ENCODE measurements around the gene RUNX2. TPM values are rescaled to one million over a fixed set of nuclear protein-coding genes. Genes with fewer than 3 reads are reported as not detected.

The RUNX2 gene
- total and polyA plus RNA-seq, 2 experiments from 2014 or later: 0.66 to 1.7 TPM

DNA sequence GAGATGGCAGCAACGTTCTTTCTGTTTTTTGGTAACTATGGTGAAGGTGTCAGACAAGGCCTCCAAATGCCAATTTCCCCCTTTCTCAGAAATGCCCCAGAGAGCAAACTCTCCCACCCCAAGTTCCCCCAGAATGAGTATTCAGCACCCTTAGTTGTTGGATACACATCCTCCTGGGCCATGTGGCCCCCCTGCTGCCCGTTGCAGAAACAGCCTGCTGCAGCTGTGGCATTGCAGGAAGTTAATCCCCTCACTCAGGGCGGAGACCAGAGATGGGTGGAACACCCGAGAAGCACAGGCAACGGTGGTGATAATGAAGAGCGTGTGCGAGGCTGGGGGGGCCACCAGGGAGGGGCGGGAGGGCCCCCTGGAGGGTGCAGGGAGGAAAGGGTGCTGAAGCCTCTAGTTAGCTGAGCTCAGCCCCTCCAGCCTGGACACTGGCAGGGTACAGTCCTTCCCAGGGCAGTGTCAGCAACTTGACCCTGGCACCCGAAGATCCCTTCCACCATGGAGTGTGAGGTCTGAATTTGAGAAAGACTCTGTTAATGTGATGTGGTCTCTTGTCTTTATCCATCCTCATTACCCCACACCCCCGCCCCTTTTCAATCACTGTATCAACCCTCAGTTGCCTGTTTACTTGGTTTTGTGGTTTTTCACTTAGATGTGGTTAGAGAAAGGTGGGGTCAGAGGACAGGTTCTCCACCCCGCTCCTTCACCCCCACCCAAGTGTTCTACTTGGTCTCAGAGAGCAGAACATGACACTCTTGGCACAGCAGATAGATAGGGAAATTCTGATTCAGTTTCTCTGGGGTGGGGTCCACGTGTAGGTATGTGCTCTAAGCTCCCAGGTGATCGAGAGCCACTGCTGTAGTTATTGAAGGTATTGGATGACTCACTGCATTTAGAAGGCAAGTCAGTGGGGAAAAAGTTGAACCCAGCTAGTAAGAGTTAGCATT, 258.4 kb downstream of the RUNX2 start:
- H2AFZ ChIP-seq: no peak overlapping the region
- no peaks in the 10 kb centered on the region for H3K36me3 Mint-ChIP-seq (ENCODE audit: low read depth)
- H3K9me3 Mint-ChIP-seq: peaks cover 4% of the 10 kb centered on the region; the same call in 1 of the 3 replicates
- no peaks in the 10 kb centered on the region for H3K27me3 Mint-ChIP-seq (ENCODE audit: insufficient read depth, low read depth, poor library complexity)
- DNase-seq (ENCODE audit: low spot score) (no peak), ATAC-seq (no peak)
- no peaks in the 10 kb centered on the region for H3F3A ChIP-seq (replicated peaks; ENCODE audit: low read depth)
- TF ChIP-seq, protein P1, sequence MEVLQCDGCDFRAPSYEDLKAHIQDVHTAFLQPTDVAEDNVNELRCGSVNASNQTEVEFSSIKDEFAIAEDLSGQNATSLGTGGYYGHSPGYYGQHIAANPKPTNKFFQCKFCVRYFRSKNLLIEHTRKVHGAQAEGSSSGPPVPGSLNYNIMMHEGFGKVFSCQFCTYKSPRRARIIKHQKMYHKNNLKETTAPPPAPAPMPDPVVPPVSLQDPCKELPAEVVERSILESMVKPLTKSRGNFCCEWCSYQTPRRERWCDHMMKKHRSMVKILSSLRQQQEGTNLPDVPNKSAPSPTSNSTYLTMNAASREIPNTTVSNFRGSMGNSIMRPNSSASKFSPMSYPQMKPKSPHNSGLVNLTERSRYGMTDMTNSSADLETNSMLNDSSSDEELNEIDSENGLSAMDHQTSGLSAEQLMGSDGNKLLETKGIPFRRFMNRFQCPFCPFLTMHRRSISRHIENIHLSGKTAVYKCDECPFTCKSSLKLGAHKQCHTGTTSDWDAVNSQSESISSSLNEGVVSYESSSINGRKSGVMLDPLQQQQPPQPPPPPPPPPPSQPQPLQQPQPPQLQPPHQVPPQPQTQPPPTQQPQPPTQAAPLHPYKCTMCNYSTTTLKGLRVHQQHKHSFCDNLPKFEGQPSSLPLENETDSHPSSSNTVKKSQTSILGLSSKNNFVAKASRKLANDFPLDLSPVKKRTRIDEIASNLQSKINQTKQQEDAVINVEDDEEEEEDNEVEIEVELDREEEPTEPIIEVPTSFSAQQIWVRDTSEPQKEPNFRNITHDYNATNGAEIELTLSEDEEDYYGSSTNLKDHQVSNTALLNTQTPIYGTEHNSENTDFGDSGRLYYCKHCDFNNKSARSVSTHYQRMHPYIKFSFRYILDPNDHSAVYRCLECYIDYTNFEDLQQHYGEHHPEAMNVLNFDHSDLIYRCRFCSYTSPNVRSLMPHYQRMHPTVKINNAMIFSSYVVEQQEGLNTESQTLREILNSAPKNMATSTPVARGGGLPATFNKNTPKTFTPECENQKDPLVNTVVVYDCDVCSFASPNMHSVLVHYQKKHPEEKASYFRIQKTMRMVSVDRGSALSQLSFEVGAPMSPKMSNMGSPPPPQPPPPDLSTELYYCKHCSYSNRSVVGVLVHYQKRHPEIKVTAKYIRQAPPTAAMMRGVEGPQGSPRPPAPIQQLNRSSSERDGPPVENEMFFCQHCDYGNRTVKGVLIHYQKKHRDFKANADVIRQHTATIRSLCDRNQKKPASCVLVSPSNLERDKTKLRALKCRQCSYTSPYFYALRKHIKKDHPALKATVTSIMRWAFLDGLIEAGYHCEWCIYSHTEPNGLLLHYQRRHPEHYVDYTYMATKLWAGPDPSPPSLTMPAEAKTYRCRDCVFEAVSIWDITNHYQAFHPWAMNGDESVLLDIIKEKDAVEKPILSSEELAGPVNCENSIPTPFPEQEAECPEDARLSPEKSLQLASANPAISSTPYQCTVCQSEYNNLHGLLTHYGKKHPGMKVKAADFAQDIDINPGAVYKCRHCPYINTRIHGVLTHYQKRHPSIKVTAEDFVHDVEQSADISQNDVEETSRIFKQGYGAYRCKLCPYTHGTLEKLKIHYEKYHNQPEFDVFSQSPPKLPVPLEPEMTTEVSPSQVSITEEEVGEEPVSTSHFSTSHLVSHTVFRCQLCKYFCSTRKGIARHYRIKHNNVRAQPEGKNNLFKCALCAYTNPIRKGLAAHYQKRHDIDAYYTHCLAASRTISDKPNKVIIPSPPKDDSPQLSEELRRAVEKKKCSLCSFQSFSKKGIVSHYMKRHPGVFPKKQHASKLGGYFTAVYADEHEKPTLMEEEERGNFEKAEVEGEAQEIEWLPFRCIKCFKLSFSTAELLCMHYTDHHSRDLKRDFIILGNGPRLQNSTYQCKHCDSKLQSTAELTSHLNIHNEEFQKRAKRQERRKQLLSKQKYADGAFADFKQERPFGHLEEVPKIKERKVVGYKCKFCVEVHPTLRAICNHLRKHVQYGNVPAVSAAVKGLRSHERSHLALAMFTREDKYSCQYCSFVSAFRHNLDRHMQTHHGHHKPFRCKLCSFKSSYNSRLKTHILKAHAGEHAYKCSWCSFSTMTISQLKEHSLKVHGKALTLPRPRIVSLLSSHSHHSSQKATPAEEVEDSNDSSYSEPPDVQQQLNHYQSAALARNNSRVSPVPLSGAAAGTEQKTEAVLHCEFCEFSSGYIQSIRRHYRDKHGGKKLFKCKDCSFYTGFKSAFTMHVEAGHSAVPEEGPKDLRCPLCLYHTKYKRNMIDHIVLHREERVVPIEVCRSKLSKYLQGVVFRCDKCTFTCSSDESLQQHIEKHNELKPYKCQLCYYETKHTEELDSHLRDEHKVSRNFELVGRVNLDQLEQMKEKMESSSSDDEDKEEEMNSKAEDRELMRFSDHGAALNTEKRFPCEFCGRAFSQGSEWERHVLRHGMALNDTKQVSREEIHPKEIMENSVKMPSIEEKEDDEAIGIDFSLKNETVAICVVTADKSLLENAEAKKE (CRISPR knock-in tag; IDR thresholded peaks at IDR 0.05): no peak
- no peak for TF ChIP-seq CREB1 (CRISPR knock-in tag; IDR thresholded peaks at IDR 0.05; ENCODE audit: low read depth)
- TF ChIP-seq, protein P2, sequence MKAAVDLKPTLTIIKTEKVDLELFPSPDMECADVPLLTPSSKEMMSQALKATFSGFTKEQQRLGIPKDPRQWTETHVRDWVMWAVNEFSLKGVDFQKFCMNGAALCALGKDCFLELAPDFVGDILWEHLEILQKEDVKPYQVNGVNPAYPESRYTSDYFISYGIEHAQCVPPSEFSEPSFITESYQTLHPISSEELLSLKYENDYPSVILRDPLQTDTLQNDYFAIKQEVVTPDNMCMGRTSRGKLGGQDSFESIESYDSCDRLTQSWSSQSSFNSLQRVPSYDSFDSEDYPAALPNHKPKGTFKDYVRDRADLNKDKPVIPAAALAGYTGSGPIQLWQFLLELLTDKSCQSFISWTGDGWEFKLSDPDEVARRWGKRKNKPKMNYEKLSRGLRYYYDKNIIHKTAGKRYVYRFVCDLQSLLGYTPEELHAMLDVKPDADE (IDR thresholded peaks at IDR 0.05): no peak
- TF ChIP-seq EZH2phosphoT487 (IDR thresholded peaks at IDR 0.05; ENCODE audit: unreplicated experiment): no peak
- no peaks in the 10 kb centered on the region for H3K79me2 ChIP-seq (replicated peaks; ENCODE audit: insufficient read depth)
- no peak overlapping the region for H3K4me3 ChIP-seq
- no peak overlapping the region for H3K4me3 Mint-ChIP-seq
- no peaks in the 10 kb centered on the region for H3K27me3 ChIP-seq (ENCODE audit: insufficient read depth)
- H3K9me2 ChIP-seq (ENCODE audit: insufficient read depth): peaks cover 11% of the 10 kb centered on the region
- no peak overlapping the region for H3K27ac ChIP-seq (ENCODE audit: low read depth)
- no peak overlapping the region for H3K27ac Mint-ChIP-seq
- H4K20me1 ChIP-seq (replicated peaks; ENCODE audit: insufficient read depth): no peaks in the 10 kb centered on the region
- H3K4me1 Mint-ChIP-seq: peaks cover 6% of the 10 kb centered on the region
- H3K4me1 ChIP-seq (ENCODE audit: insufficient read depth): peaks cover 4% of the 10 kb centered on the region
- no peak overlapping the region for H3K4me2 ChIP-seq
- H3K36me3 ChIP-seq (ENCODE audit: insufficient read depth): no peaks in the 10 kb centered on the region
